SK-N-SH (cell line): ENCODE data around the gene HGS. TPM values are rescaled to one million over a fixed set of nuclear protein-coding genes. Genes with fewer than 3 reads are reported as not detected.

ENCODE experiments used
- CTCF ChIA-PET: fragments of 300-600, 350-600 bp; formaldehyde crosslinking; extraction: SDS; loops from one replicate; lab custom pipeline; 2021; lab: Yijun Ruan, JAX
- POLR2A ChIA-PET: fragments of 350-600 bp; sonication (Branson Sonifier 250); formaldehyde crosslinking; extraction: SDS; loops from one replicate; lab custom pipeline; 2020; ENCODE audit warnings: antibody characterized with exemption, inconsistent platforms; lab: Yijun Ruan, JAX
- DNase-seq: peaks from one replicate; pipeline ENCODE4 v3.0.0; 2012
- H2AFZ ChIP-seq: fragments of 200-600 bp; sonication (generic); 2 replicates; pipeline ENCODE4 v1.8.1; 2016; ENCODE audit warnings: antibody characterized with exemption, mild to moderate bottlenecking, low read depth
- H3F3A ChIP-seq: fragments of 200-600 bp; sonication (generic); replicated peaks from 2 replicates; pipeline ENCODE3; 2016; ENCODE audit warnings: antibody characterized with exemption, mild to moderate bottlenecking; ENCODE audit not compliant: insufficient read depth
- H3K27ac ChIP-seq, 2 experiments: fragments of 200-500 bp in 1 of 2; fragments of 200-600 bp in 1 of 2; sonication (Bioruptor generic) in 1 of 2; sonication (generic), shearing (Covaris generic) in 1 of 2; 2 replicates each; pipeline versions ENCODE4 v1.5.1 to v1.6.1; 2014 to 2016; ENCODE audit warnings: low read depth in 2 of 2, inconsistent platforms in 1 of 2, low read length in 1 of 2, mild to moderate bottlenecking in 1 of 2, mixed read lengths in 1 of 2
- H3K27me3 ChIP-seq: fragments of 200-600 bp; sonication (generic), shearing (Covaris generic); 2 replicates; pipeline ENCODE4 v1.6.1; 2016; ENCODE audit warnings: mixed run types; ENCODE audit not compliant: insufficient read depth
- H3K36me3 ChIP-seq, 2 experiments: fragments of 200-500 bp in 1 of 2; fragments of 200-600 bp in 1 of 2; sonication (Bioruptor generic) in 1 of 2; sonication (generic) in 1 of 2; replicated peaks in 1 of 2; 2 replicates each; pipeline versions ENCODE3 to v1.5.1; 2014 to 2016; ENCODE audit warnings: low read length in 1 of 2, mild to moderate bottlenecking in 1 of 2; ENCODE audit not compliant: insufficient read depth in 2 of 2, control insufficient read depth in 1 of 2
- H3K4me1 ChIP-seq, 2 experiments: fragments of 200-500 bp in 1 of 2; fragments of 200-600 bp in 1 of 2; sonication (Bioruptor generic) in 1 of 2; sonication (generic), shearing (Covaris generic) in 1 of 2; 2 replicates each; pipeline versions ENCODE4 v1.5.1 to v1.6.1; 2014 to 2016; ENCODE audit warnings: low read depth in 1 of 2, low read length in 1 of 2, mixed run types in 1 of 2; ENCODE audit not compliant: insufficient read depth in 2 of 2, control insufficient read depth in 1 of 2
- H3K4me2 ChIP-seq: fragments of 200-600 bp; sonication (generic), shearing (Covaris generic); 2 replicates; pipeline ENCODE4 v1.6.1; 2017; ENCODE audit warnings: mixed run types
- H3K4me3 ChIP-seq, 2 experiments: fragments of 200-500 bp in 1 of 2; fragments of 200-600 bp in 1 of 2; sonication (Bioruptor generic) in 1 of 2; sonication (generic), shearing (Covaris generic) in 1 of 2; 2 replicates each; pipeline versions ENCODE4 v1.5.1 to v1.8.1; 2014 to 2016; ENCODE audit warnings: low read depth in 2 of 2, inconsistent platforms in 1 of 2, low read length in 1 of 2, mild to moderate bottlenecking in 1 of 2, mixed read lengths in 1 of 2, moderate library complexity in 1 of 2
- H3K79me2 ChIP-seq: fragments of 200-600 bp; sonication (generic); 2 replicates; pipeline ENCODE4 v1.8.1; 2017; ENCODE audit warnings: mild to moderate bottlenecking; ENCODE audit not compliant: insufficient read depth
- H3K9ac ChIP-seq: fragments of 200-600 bp; sonication (generic); 2 replicates; pipeline ENCODE4 v1.6.1; 2017; ENCODE audit warnings: mixed run types
- H3K9me2 ChIP-seq: fragments of 200-600 bp; sonication (generic); 2 replicates; pipeline ENCODE4 v1.6.1; 2017; ENCODE audit warnings: mixed run types
- H3K9me3 ChIP-seq: fragments of 200-600 bp; sonication (generic); 2 replicates; pipeline ENCODE4 v1.6.1; 2017; ENCODE audit warnings: mixed run types, mild to moderate bottlenecking, moderate library complexity
- H4K20me1 ChIP-seq: fragments of 200-600 bp; sonication (generic); 2 replicates; pipeline ENCODE4 v1.6.1; 2017; ENCODE audit warnings: mild to moderate bottlenecking, mixed run types; ENCODE audit not compliant: insufficient read depth
- CTCF ChIP-seq: fragments of 200-600 bp; sonication (generic); IDR thresholded peaks from 2 replicates; pipeline ENCODE4 v1.6.1; 2017; ENCODE audit warnings: antibody characterized with exemption, mild to moderate bottlenecking, moderate library complexity
- EZH2phosphoT487 ChIP-seq: fragments of 200-600 bp; sonication (generic); IDR thresholded peaks from 2 replicates; pipeline ENCODE4 v1.6.1; 2017; ENCODE audit warnings: low read depth, mixed run types, mild to moderate bottlenecking, antibody characterized with exemption, moderate library complexity, borderline replicate concordance
- FOXM1 ChIP-seq: IDR thresholded peaks from 2 replicates; pipeline ENCODE4 v1.4.0; 2012; ENCODE audit warnings: low read depth, mild to moderate bottlenecking
- MEF2A ChIP-seq: IDR thresholded peaks from 2 replicates; pipeline ENCODE4 v1.4.0; 2012; ENCODE audit warnings: low read depth, borderline replicate concordance
- NFIC ChIP-seq: IDR thresholded peaks from 2 replicates; pipeline ENCODE4 v1.4.0; 2012; ENCODE audit warnings: borderline replicate concordance
- PBX3 ChIP-seq: IDR thresholded peaks from 2 replicates; pipeline ENCODE4; 2012
- RAD21 ChIP-seq: IDR thresholded peaks from 2 replicates; pipeline ENCODE4 v1.6.1; 2012; ENCODE audit warnings: mild to moderate bottlenecking, low read length
- RFX5 ChIP-seq: IDR thresholded peaks from 2 replicates; pipeline ENCODE4 v1.6.1; 2012; ENCODE audit warnings: mild to moderate bottlenecking, improper control_type of control experiment, low read length
- SIN3A ChIP-seq: IDR thresholded peaks from 2 replicates; pipeline ENCODE4 v1.6.1; 2012; ENCODE audit warnings: low read depth, mild to moderate bottlenecking, low read length, moderate library complexity, borderline replicate concordance
- ZBTB33 ChIP-seq: IDR thresholded peaks from 2 replicates; pipeline ENCODE4 v1.4.0; 2012; ENCODE audit warnings: low read depth, borderline replicate concordance
- WGBS: methylation state at CpG from one replicate; pipeline ENCODE4 v1.1.6; 2017; ENCODE audit warnings: low lambda C conversion rate; 5-methylcytosine and 5-hydroxymethylcytosine counted together
- polyA plus RNA-seq, 3 experiments: library from polyadenylated mRNA; depleted of rRNA; stranded (reverse); fragments of >200 nt; gene quantifications; 2 replicates each; pipeline ENCODE4 v1.2.3, GENCODE V29; 2012

HGS gene
- polyA plus RNA-seq, 1 of the 3 experiments (the other 2 are of a cell fraction) = 192 TPM

GRCh38 chr17:81666342-81667191 is 17.2 kb upstream of the HGS start, which contains the start of the genes CCDC137 and OXLD1 (continued):
- no peak for TF ChIP-seq FOXM1
- no peak for TF ChIP-seq RAD21
- peak; percentile 47; the same call in 1 of the 2 replicates for TF ChIP-seq ZBTB33
- TF ChIP-seq NFIC = no peak
- TF ChIP-seq RFX5 = no peak
- no peak for TF ChIP-seq MEF2A
- 0 out of 2 replicates have a peak, but pooled peaks have one; percentile 67 for TF ChIP-seq SIN3A
- TF ChIP-seq EZH2phosphoT487 = no peak
- TF ChIP-seq PBX3 = peak; percentile 100

- peak overlapping the region; percentile 92 for H3K4me2 ChIP-seq
- H3K4me1 ChIP-seq = peaks cover 18 to 22% of the 10 kb centered on the region in 2 experiments; a peak in 3 of 4 replicates
- CTCF ChIA-PET = interaction anchor here (0.6 to 2.8 kb wide), 2 partner anchors 16 to 35 kb away, joined by 3 to 8 read pairs; partner anchors contain the start of genes ARL16, HGS and MRPL12
These were observed 16.1 kb upstream of the HGS start for GRCh38 chr17:81667754-81668153.

More at GRCh38 chr17:81667754-81668153, 16.1 kb upstream of the HGS start:
- Histone ChIP-seq H4K20me1 (no peaks in the 10 kb centered on the region), H3K27ac (no peak overlapping the region), H3K27me3 (no peaks in the 10 kb centered on the region), H3K9me3 (no peaks in the 10 kb centered on the region), H3K9ac (no peak overlapping the region; the same call in 1 of the 2 replicates), H3F3A (peaks cover 4% of the 10 kb centered on the region), H2AFZ (no peak overlapping the region), H3K79me2 (peaks cover 67% of the 10 kb centered on the region), H3K4me3 (peak overlapping the region; percentile 74 to 96; a peak in 3 of 4 replicates), H3K36me3 (peaks cover 40 to 41% of the 10 kb centered on the region in 2 experiments), H3K9me2 (no peaks in the 10 kb centered on the region)
- POLR2A ChIA-PET = interaction anchor here (0.6 to 0.7 kb wide), 3 partner anchors 29 to 154 kb away, joined by 4 to 6 read pairs (median 4); partner anchors contain the start of gene MRPL12
- TF ChIP-seq CTCF = peak; percentile 21; the same call in 1 of the 2 replicates
- TF ChIP-seq RAD21 = no peak
- no peak for TF ChIP-seq NFIC
- WGBS = 89% methylated on average over 18 of the region's 18 CpGs
- DNase-seq = peak; percentile 55
